Measurements from ENCODE around the gene CEP170B.

The CEP170B gene

DNA sequence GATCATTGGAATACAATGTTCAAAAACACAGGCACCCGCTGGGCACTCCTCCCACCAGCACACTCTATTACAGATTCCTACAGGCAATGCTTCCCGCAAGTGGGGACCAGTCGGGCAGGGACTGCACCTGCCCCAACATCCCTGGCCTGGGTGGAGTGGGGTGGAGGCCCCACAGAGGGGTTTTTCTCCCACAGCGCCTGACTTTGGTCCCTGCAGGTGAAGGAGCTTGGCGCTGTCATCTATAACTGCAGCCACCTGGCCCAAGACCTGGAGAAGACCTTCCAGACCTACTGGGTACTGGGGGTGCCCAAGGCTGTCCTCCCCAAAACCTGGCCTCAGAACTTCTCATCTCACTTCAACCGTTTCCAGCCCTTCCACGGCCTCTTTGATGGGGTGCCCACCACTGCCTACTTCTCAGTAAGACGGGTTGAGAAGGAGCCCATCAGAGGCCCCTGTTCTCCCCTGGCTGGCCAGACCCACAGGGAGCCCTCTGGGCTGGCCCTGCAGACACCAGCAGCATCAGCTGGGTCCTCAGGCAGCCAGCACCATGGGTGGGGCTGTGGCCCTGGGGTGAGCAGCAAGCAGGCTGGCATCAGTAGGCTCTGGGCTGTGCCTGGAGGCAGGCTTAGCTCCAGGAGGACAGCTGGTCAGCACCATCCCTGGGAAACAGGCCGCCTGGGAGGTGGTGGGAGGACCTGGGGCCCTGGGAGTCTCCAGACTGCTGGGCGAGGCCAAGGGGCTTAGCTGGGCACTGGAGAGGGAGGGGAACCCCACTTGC is 65.6 kb downstream of the CEP170B start:
- TF ChIP-seq ZNF274 (IDR thresholded peaks at IDR 0.05; ENCODE audit: low read depth, low read length): no peak
- Histone ChIP-seq H3K36me3 (ENCODE audit: insufficient read depth, insufficient read length, low read length) (no peaks in the 10 kb centered on the region), H3K4me1 (ENCODE audit: insufficient read depth, insufficient read length) (peaks cover 17% of the 10 kb centered on the region), H3K9ac (ENCODE audit: insufficient read length, low read depth) (no peak overlapping the region), H3K9me3 (ENCODE audit: insufficient read depth, low read length) (no peaks in the 10 kb centered on the region), H3K4me3 (ENCODE audit: insufficient read length, low read depth) (no peak overlapping the region), H3K27me3 (ENCODE audit: insufficient read depth, insufficient read length) (peaks cover 27% of the 10 kb centered on the region)
- DNase-seq (ENCODE audit: low read depth, low spot score): no peak

GRCh38 chr14:104931304-104931770 is 66.3 kb downstream of the CEP170B start:
- TF ChIP-seq SUZ12 (IDR thresholded peaks at IDR 0.05; ENCODE audit: extremely low read depth, insufficient read depth, insufficient read length) (no peak), ZNF274 (IDR thresholded peaks at IDR 0.05; ENCODE audit: low read depth, low read length) (no peak), YY1 (IDR thresholded peaks at IDR 0.05; ENCODE audit: insufficient read depth, insufficient read length) (no peak)
- Histone ChIP-seq H3K9me3 (ENCODE audit: insufficient read depth, low read length) (no peaks in the 10 kb centered on the region), H3K4me1 (ENCODE audit: insufficient read depth, insufficient read length) (peaks cover 12% of the 10 kb centered on the region), H3K9ac (ENCODE audit: insufficient read length, low read depth) (peak overlapping the region; percentile 4), H3K27me3 (ENCODE audit: insufficient read depth, insufficient read length) (peaks cover 27% of the 10 kb centered on the region), H3K4me3 (ENCODE audit: insufficient read length, low read depth) (no peak overlapping the region), H3K36me3 (ENCODE audit: insufficient read depth, insufficient read length, low read length) (no peaks in the 10 kb centered on the region)
- no peak for DNase-seq (ENCODE audit: low read depth, low spot score)

DNA sequence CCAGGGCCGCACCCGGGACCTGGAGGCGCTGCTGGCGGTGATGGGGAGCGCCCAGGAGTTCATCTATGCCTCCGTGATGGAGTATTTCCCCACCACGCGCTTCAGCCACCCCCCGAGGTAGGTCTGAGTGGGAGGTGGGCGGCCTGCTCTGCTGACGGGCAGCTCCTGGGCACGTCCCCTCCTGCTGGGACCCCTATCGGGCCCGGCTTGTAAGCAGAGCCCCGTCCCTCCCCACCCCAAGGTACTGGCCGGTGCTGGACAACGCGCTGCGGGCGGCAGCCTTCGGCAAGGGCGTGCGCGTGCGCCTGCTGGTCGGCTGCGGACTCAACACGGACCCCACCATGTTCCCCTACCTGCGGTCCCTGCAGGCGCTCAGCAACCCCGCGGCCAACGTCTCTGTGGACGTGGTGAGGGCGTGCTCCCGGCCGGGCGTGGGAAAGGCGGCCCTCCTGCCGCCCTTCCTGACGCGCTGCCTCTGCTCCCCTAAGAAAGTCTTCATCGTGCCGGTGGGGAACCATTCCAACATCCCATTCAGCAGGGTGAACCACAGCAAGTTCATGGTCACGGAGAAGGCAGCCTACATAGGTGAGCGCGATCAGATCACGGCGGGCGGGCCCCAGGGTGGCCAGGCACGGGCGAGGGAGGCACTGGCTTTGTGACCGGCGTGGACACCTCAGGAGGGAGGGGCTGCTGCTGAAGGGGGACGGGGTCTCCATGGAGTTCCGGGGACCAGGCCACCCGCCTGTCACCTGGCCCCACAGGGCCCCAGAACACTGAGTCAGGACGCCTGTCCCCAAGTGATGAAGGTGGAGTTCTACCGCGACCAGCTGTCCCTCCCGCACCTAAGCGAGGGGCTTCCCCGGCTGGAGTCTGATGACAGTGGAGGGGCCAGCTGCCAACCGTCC is 67.0 kb downstream of the CEP170B start:
- TF ChIP-seq SUZ12 (IDR thresholded peaks at IDR 0.05; ENCODE audit: extremely low read depth, insufficient read depth, insufficient read length) (no peak), YY1 (IDR thresholded peaks at IDR 0.05; ENCODE audit: insufficient read depth, insufficient read length) (no peak), ZNF274 (IDR thresholded peaks at IDR 0.05; ENCODE audit: low read depth, low read length) (no peak)
- H3K4me1 ChIP-seq (ENCODE audit: insufficient read depth, insufficient read length): peaks cover 7% of the 10 kb centered on the region
- peak overlapping the region; percentile 76 for H3K9ac ChIP-seq (ENCODE audit: insufficient read length, low read depth)
- no peak for DNase-seq (ENCODE audit: low read depth, low spot score)
- peaks cover under 1% of the 10 kb centered on the region for H3K36me3 ChIP-seq (ENCODE audit: insufficient read depth, insufficient read length, low read length)
- peaks cover 27% of the 10 kb centered on the region for H3K27me3 ChIP-seq (ENCODE audit: insufficient read depth, insufficient read length)
- no peaks in the 10 kb centered on the region for H3K9me3 ChIP-seq (ENCODE audit: insufficient read depth, low read length)
- H3K4me3 ChIP-seq (ENCODE audit: insufficient read length, low read depth): peak overlapping the region; percentile 34

DNA sequence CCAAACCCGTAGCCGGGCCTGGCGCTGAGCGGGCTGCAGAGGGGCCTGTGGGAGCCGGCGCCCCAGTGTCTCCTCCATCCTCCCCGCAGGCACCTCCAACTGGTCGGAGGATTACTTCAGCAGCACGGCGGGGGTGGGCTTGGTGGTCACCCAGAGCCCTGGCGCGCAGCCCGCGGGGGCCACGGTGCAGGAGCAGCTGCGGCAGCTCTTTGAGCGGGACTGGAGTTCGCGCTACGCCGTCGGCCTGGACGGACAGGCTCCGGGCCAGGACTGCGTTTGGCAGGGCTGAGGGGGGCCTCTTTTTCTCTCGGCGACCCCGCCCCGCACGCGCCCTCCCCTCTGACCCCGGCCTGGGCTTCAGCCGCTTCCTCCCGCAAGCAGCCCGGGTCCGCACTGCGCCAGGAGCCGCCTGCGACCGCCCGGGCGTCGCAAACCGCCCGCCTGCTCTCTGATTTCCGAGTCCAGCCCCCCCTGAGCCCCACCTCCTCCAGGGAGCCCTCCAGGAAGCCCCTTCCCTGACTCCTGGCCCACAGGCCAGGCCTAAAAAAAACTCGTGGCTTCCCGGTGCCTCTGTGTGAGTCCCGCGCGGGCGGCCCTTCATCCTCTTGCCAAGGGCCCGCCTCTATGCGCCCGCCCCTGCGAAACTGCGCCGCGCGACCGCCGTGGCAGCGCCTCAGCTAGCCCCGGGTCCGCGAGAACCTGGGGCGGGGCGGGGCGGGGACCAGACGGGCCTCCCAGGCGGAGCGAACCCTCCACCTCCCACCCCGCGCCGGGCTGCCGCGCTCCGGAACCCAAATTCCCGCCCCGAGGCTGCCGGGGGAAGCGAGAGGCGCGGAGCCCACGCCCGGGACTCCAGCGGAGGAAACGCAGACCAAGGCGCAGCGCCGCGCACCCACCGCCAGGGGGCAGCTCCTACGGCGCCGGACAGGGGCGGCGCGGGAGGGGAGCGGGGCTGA is 67.9 kb downstream of the CEP170B start:
- Histone ChIP-seq H3K9me3 (ENCODE audit: insufficient read depth, low read length) (no peaks in the 10 kb centered on the region), H3K4me3 (ENCODE audit: insufficient read length, low read depth) (peak overlapping the region; percentile 34), H3K9ac (ENCODE audit: insufficient read length, low read depth) (peak overlapping the region; percentile 76), H3K27me3 (ENCODE audit: insufficient read depth, insufficient read length) (peaks cover 27% of the 10 kb centered on the region), H3K4me1 (ENCODE audit: insufficient read depth, insufficient read length) (peaks cover 2% of the 10 kb centered on the region), H3K36me3 (ENCODE audit: insufficient read depth, insufficient read length, low read length) (peaks cover 5% of the 10 kb centered on the region)
- TF ChIP-seq YY1 (IDR thresholded peaks at IDR 0.05; ENCODE audit: insufficient read depth, insufficient read length) (no peak), SUZ12 (IDR thresholded peaks at IDR 0.05; ENCODE audit: extremely low read depth, insufficient read depth, insufficient read length) (no peak), ZNF274 (IDR thresholded peaks at IDR 0.05; ENCODE audit: low read depth, low read length) (no peak)
- DNase-seq (ENCODE audit: low read depth, low spot score): peak; percentile 36

DNA sequence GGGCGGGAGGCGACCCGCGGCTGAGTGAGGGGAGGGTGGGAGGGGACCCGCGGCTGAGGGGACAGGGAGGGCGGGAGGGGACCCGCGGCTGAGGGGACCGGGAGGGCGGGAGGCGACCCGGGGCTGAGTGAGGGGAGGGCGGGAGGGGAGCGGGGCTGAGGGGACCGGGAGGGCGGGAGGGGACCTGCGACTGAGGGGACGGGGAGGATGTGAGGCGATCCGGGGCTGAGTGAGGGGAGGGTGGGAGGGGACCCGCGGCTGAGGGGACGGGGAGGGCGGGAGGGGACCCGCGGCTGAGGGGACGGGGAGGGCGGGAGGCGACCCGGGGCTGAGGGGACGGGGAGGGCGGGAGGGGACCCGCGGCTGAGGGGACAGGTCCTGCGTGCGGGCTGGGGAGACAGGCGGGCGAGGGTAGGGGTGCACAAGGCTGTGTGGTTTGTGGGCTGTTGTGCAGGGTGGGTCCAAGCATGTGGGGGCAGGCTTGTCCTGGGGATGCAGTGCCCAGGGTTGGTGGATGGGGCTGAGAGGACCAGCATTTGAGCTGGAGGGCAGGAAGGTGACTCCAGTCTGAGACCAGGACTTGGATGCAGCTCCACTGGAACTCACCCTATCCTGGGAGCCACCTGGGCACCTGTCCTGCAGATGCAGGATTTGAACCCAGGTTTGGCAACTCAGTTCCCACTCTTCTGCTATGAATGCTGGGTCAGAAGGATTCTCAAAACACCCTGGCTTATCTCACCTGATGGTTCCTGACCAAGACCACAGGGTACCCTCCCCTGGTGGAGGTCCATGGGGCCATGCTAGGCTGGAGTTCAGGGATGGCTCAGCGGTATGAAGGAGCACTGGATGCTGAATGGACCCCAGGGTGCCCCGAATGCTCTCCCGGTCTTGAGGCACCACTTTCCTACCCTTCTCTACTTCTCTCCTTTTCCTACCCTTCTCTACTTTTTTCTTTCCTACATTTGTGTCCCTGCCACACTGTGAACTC is 69.0 kb downstream of the CEP170B start:
- Histone ChIP-seq H3K4me3 (ENCODE audit: insufficient read length, low read depth) (peak overlapping the region; percentile 18), H3K4me1 (ENCODE audit: insufficient read depth, insufficient read length) (peaks cover 2% of the 10 kb centered on the region)
- no peak for DNase-seq (ENCODE audit: low read depth, low spot score)

More for the DNA sequence above, 69.0 kb downstream of the CEP170B start:
- TF ChIP-seq ZNF274 (IDR thresholded peaks at IDR 0.05; ENCODE audit: low read depth, low read length) (no peak), YY1 (IDR thresholded peaks at IDR 0.05; ENCODE audit: insufficient read depth, insufficient read length) (no peak), SUZ12 (IDR thresholded peaks at IDR 0.05; ENCODE audit: extremely low read depth, insufficient read depth, insufficient read length) (no peak)
- Histone ChIP-seq H3K9me3 (ENCODE audit: insufficient read depth, low read length) (no peaks in the 10 kb centered on the region), H3K36me3 (ENCODE audit: insufficient read depth, insufficient read length, low read length) (peaks cover 5% of the 10 kb centered on the region), H3K27me3 (ENCODE audit: insufficient read depth, insufficient read length) (peaks cover 27% of the 10 kb centered on the region), H3K9ac (ENCODE audit: insufficient read length, low read depth) (no peak overlapping the region)
